ENCODE data around the gene ADGRV1. TPM values are rescaled to one million over a fixed set of nuclear protein-coding genes. Genes with fewer than 3 reads are reported as not detected.

The ADGRV1 gene
- total and polyA plus RNA-seq, 9 of the 15 experiments (the other 6 are each of a cell fraction or from before 2014, with no cell fraction given): 21.7 to 156 (median 58.2) TPM

DNA sequence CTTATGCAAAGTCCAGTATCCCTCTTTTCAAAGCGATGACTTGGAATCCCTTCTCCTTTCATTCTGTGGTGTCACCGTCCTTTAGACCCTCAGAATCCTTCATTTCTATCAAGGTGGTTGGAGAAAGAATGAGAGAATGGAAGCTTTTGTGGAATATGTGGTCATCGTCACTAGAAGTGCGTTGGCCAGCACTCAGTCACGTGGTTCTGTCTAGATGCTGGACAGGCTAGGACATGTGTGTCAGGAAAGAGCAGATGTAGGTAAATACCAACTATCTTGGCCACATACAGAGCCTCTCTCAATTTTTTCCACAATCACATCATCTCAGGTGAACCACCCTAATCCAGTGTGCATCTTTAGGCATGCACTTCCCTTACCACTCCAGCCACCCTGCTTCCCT is 618.5 kb downstream of the ADGRV1 start:
- no TSS peak for BruUV-seq (replicated peaks)
- TF ChIP-seq ZNF408 (CRISPR knock-in tag; IDR thresholded peaks at IDR 0.05; ENCODE audit: low read depth) (no peak), ZNF12 (CRISPR knock-in tag; IDR thresholded peaks at IDR 0.05) (no peak), GABPB2 (CRISPR knock-in tag; conservative IDR thresholded peaks at IDR 0.05) (no peak), KHSRP (IDR thresholded peaks at IDR 0.05) (no peak), C11orf30 (IDR thresholded peaks at IDR 0.05; ENCODE audit: low read depth) (no peak), RAD51 (IDR thresholded peaks at IDR 0.05; ENCODE audit: borderline replicate concordance, low read depth) (peak; percentile 29; the same call in 1 of the 2 replicates), RBM22 (IDR thresholded peaks at IDR 0.05; ENCODE audit: low read depth, low read length, poor library complexity, severe bottlenecking) (no peak), ZKSCAN1 (IDR thresholded peaks at IDR 0.05; ENCODE audit: low read depth, low read length) (no peak), DMBX1 (CRISPR knock-in tag; IDR thresholded peaks at IDR 0.05; ENCODE audit: borderline replicate concordance) (no peak), U2AF2 (optimal IDR thresholded peaks at IDR 0.05; ENCODE audit: low read depth, low read length) (no peak), CAMTA2 (CRISPR knock-in tag; conservative IDR thresholded peaks at IDR 0.05) (no peak)
- TF ChIP-seq, protein P1, sequence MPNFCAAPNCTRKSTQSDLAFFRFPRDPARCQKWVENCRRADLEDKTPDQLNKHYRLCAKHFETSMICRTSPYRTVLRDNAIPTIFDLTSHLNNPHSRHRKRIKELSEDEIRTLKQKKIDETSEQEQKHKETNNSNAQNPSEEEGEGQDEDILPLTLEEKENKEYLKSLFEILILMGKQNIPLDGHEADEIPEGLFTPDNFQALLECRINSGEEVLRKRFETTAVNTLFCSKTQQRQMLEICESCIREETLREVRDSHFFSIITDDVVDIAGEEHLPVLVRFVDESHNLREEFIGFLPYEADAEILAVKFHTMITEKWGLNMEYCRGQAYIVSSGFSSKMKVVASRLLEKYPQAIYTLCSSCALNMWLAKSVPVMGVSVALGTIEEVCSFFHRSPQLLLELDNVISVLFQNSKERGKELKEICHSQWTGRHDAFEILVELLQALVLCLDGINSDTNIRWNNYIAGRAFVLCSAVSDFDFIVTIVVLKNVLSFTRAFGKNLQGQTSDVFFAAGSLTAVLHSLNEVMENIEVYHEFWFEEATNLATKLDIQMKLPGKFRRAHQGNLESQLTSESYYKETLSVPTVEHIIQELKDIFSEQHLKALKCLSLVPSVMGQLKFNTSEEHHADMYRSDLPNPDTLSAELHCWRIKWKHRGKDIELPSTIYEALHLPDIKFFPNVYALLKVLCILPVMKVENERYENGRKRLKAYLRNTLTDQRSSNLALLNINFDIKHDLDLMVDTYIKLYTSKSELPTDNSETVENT (CRISPR knock-in tag; IDR thresholded peaks at IDR 0.05): no peak
- TF ChIP-seq, protein P2, sequence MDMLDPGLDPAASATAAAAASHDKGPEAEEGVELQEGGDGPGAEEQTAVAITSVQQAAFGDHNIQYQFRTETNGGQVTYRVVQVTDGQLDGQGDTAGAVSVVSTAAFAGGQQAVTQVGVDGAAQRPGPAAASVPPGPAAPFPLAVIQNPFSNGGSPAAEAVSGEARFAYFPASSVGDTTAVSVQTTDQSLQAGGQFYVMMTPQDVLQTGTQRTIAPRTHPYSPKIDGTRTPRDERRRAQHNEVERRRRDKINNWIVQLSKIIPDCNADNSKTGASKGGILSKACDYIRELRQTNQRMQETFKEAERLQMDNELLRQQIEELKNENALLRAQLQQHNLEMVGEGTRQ (CRISPR knock-in tag; IDR thresholded peaks at IDR 0.05): peak; percentile 35; the same call in 1 of the 2 replicates
- TF ChIP-seq, protein P3, sequence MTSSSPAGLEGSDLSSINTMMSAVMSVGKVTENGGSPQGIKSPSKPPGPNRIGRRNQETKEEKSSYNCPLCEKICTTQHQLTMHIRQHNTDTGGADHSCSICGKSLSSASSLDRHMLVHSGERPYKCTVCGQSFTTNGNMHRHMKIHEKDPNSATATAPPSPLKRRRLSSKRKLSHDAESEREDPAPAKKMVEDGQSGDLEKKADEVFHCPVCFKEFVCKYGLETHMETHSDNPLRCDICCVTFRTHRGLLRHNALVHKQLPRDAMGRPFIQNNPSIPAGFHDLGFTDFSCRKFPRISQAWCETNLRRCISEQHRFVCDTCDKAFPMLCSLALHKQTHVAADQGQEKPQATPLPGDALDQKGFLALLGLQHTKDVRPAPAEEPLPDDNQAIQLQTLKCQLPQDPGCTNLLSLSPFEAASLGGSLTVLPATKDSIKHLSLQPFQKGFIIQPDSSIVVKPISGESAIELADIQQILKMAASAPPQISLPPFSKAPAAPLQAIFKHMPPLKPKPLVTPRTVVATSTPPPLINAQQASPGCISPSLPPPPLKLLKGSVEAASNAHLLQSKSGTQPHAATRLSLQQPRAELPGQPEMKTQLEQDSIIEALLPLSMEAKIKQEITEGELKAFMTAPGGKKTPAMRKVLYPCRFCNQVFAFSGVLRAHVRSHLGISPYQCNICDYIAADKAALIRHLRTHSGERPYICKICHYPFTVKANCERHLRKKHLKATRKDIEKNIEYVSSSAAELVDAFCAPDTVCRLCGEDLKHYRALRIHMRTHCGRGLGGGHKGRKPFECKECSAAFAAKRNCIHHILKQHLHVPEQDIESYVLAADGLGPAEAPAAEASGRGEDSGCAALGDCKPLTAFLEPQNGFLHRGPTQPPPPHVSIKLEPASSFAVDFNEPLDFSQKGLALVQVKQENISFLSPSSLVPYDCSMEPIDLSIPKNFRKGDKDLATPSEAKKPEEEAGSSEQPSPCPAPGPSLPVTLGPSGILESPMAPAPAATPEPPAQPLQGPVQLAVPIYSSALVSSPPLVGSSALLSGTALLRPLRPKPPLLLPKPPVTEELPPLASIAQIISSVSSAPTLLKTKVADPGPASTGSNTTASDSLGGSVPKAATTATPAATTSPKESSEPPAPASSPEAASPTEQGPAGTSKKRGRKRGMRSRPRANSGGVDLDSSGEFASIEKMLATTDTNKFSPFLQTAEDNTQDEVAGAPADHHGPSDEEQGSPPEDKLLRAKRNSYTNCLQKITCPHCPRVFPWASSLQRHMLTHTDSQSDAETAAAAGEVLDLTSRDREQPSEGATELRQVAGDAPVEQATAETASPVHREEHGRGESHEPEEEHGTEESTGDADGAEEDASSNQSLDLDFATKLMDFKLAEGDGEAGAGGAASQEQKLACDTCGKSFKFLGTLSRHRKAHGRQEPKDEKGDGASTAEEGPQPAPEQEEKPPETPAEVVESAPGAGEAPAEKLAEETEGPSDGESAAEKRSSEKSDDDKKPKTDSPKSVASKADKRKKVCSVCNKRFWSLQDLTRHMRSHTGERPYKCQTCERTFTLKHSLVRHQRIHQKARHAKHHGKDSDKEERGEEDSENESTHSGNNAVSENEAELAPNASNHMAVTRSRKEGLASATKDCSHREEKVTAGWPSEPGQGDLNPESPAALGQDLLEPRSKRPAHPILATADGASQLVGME (CRISPR knock-in tag; IDR thresholded peaks at IDR 0.05): no peak

More for the DNA sequence above, 618.5 kb downstream of the ADGRV1 start:
- ATAC-seq (no peak), FAIRE-seq (no peak), DNase-seq (ENCODE audit: extremely low read depth in 1 of 4, low spot score in 3 of 4) (no peak)
- Histone ChIP-seq H3K9me1 (ENCODE audit: control insufficient read depth, insufficient read depth, low read length) (no peaks in the 10 kb centered on the region), H3K27ac (ENCODE audit: extremely low read depth, low read depth, low read length) (no peak overlapping the region), H2AFZ (ENCODE audit: low read depth, low read length) (no peak overlapping the region), H3K9ac (ENCODE audit: insufficient read depth in 1 of 2, low read depth in 2 of 2, low read length in 2 of 2) (no peak overlapping the region), H3K79me2 (ENCODE audit: control insufficient read depth, insufficient read depth, low read length) (no peaks in the 10 kb centered on the region), H3K27me3 (ENCODE audit: control insufficient read depth in 2 of 2, insufficient read depth in 2 of 2, low read length in 2 of 2) (no peaks in the 10 kb centered on the region), H4K20me1 (replicated peaks; ENCODE audit: control insufficient read depth, insufficient read depth, low read length) (no peaks in the 10 kb centered on the region), H3K36me3 (ENCODE audit: control insufficient read depth, insufficient read depth, low read length) (no peaks in the 10 kb centered on the region), H3K4me1 (replicated peaks in 1 of 2; ENCODE audit: control insufficient read depth in 2 of 2, insufficient read depth in 2 of 2, low read length in 2 of 2) (no peaks in the 10 kb centered on the region; a peak in 1 of 5 replicates), H3K4me2 (ENCODE audit: insufficient read depth, low read length) (no peak overlapping the region), H3K9me3 (replicated peaks; ENCODE audit: control insufficient read depth, insufficient read depth, low read depth, low read length) (no peaks in the 10 kb centered on the region), H3K4me3 (no peak overlapping the region)
- in situ Hi-C loops (cut with MboI) (no loop called here), intact Hi-C loops (cut with micrococcal nuclease) (loop anchor here (10.0 kb wide), 1 partner anchor 242 kb away; no protein-coding TSS in a partner anchor)
- POLR2A ChIA-PET: interaction anchor here (1.0 kb wide), 1 partner anchor 9 kb away, joined by 3 read pairs; no protein-coding TSS in a partner anchor
- 20% methylated on average over 5 of the region's 5 CpGs for WGBS (ENCODE audit: insufficient coverage, low coverage, missing lambda C conversion rate)
- CTCF ChIA-PET (ENCODE audit: low intra/inter-chr PET ratio): no interaction called here

Data from K562 (cell line).